Activated gamma-delta T cell (primary cell): ENCODE results near the gene BCL7A.
"Not testable (repeated sequence)": the region's sequence is repeated elsewhere in the genome, so short reads cannot be mapped to it uniquely, and the experiment has no call there.

ENCODE experiments used
- DNase-seq: peaks from one replicate; lab custom pipeline; 2025; lab: John Stamatoyannopoulos, UW

Gene BCL7A

GRCh38 chr12:122026706-122027333 lies 5.1 kb downstream of the BCL7A start:
- DNase-seq: no peak

GRCh38 chr12:122028165-122028904 lies 6.7 kb downstream of the BCL7A start:
- DNase-seq: no peak

- DNase-seq: no peak
These were observed 7.3 kb downstream of the BCL7A start for GRCh38 chr12:122028905-122029560.

GRCh38 chr12:122029620-122030423 lies 8.1 kb downstream of the BCL7A start:
- no peak for DNase-seq

GRCh38 chr12:122030424-122031035 lies 8.8 kb downstream of the BCL7A start:
- no peak for DNase-seq

- DNase-seq: no peak
These were observed 9.9 kb downstream of the BCL7A start for GRCh38 chr12:122031342-122032216.

GRCh38 chr12:122032580-122032979 lies 10.9 kb downstream of the BCL7A start:
- DNase-seq: no peak

- DNase-seq: no peak
These were observed 13.6 kb downstream of the BCL7A start for GRCh38 chr12:122035292-122035691.

GRCh38 chr12:122036153-122036552 lies 14.5 kb downstream of the BCL7A start:
- DNase-seq: no peak

GRCh38 chr12:122040579-122041386 lies 19.1 kb downstream of the BCL7A start:
- DNase-seq: no peak

GRCh38 chr12:122041458-122041857 lies 19.8 kb downstream of the BCL7A start:
- DNase-seq: not testable (repeated sequence)

GRCh38 chr12:122042910-122043309 lies 21.2 kb downstream of the BCL7A start:
- no peak for DNase-seq

GRCh38 chr12:122043476-122043875 lies 21.8 kb downstream of the BCL7A start:
- no peak for DNase-seq

GRCh38 chr12:122045262-122045661 lies 23.6 kb downstream of the BCL7A start:
- no peak for DNase-seq

- DNase-seq: no peak
These were observed 24.5 kb downstream of the BCL7A start for GRCh38 chr12:122046145-122046544.

- DNase-seq: no peak
These were observed 26.5 kb downstream of the BCL7A start for GRCh38 chr12:122048151-122048550.

- no peak for DNase-seq
These were observed 28.1 kb downstream of the BCL7A start for GRCh38 chr12:122049827-122050226.

- no peak for DNase-seq
These were observed 29.0 kb downstream of the BCL7A start for GRCh38 chr12:122050706-122051105.

- DNase-seq: no peak
These were observed 29.7 kb downstream of the BCL7A start for GRCh38 chr12:122051231-122051876.
